ENCODE results near the gene TUBB3. TPM values are rescaled to one million over a fixed set of nuclear protein-coding genes. Genes with fewer than 3 reads are reported as not detected.

TUBB3 gene
- polyA plus RNA-seq, 4 donors: 0.89 to 42.0 (median 4.6) TPM

GRCh38 chr16:89905511-89906139 lies 17.5 kb upstream of the TUBB3 start:
- no peak for FAIRE-seq
- Histone ChIP-seq H3K4me3 (ENCODE audit: low read depth in 1 of 3, low read length in 3 of 3) (no peak overlapping the region), H3K27me3 (ENCODE audit: control insufficient read depth in 3 of 3, insufficient read depth in 3 of 3, low read length in 3 of 3) (no peaks in the 10 kb centered on the region), H3K36me3 (ENCODE audit: control insufficient read depth in 3 of 3, insufficient read depth in 2 of 3, low read depth in 1 of 3, low read length in 3 of 3) (peaks cover 2 to 81% (median 28%) of the 10 kb centered on the region in 3 donors), H3K4me1 (ENCODE audit: control insufficient read depth in 3 of 3, insufficient read depth in 2 of 3, low read depth in 1 of 3, low read length in 2 of 3) (no peaks in the 10 kb centered on the region), H3K9me3 (ENCODE audit: control insufficient read depth in 2 of 2, insufficient read depth in 1 of 2, low read depth in 1 of 2, low read length in 1 of 2) (peaks cover 0 to 6% of the 10 kb centered on the region in 2 donors), H3K27ac (ENCODE audit: low read depth in 1 of 3, low read length in 2 of 3) (no peak overlapping the region)
- DNase-seq: no peak
- WGBS, 3 donors: 90 to 92% (median 91%) methylated on average over 23 of the region's 23 CpGs

GRCh38 chr16:89906140-89907025 lies 16.8 kb upstream of the TUBB3 start:
- FAIRE-seq: no peak
- no peak for DNase-seq
- no peak overlapping the region for H3K4me3 ChIP-seq (ENCODE audit: low read depth in 1 of 3, low read length in 3 of 3)
- no peaks in the 10 kb centered on the region for H3K4me1 ChIP-seq (ENCODE audit: control insufficient read depth in 3 of 3, insufficient read depth in 2 of 3, low read depth in 1 of 3, low read length in 2 of 3)
- no peak overlapping the region for H3K27ac ChIP-seq (ENCODE audit: low read depth in 1 of 3, low read length in 2 of 3)
- WGBS, 3 donors: 96 to 97% (median 96%) methylated on average over 40 of the region's 40 CpGs
- H3K36me3 ChIP-seq (ENCODE audit: control insufficient read depth in 3 of 3, insufficient read depth in 2 of 3, low read depth in 1 of 3, low read length in 3 of 3): peaks cover 2 to 82% (median 26%) of the 10 kb centered on the region in 3 donors
- H3K9me3 ChIP-seq (ENCODE audit: control insufficient read depth in 2 of 2, insufficient read depth in 1 of 2, low read depth in 1 of 2, low read length in 1 of 2): peaks cover 0 to 6% of the 10 kb centered on the region in 2 donors
- H3K27me3 ChIP-seq (ENCODE audit: control insufficient read depth in 3 of 3, insufficient read depth in 3 of 3, low read length in 3 of 3): no peaks in the 10 kb centered on the region

DNA sequence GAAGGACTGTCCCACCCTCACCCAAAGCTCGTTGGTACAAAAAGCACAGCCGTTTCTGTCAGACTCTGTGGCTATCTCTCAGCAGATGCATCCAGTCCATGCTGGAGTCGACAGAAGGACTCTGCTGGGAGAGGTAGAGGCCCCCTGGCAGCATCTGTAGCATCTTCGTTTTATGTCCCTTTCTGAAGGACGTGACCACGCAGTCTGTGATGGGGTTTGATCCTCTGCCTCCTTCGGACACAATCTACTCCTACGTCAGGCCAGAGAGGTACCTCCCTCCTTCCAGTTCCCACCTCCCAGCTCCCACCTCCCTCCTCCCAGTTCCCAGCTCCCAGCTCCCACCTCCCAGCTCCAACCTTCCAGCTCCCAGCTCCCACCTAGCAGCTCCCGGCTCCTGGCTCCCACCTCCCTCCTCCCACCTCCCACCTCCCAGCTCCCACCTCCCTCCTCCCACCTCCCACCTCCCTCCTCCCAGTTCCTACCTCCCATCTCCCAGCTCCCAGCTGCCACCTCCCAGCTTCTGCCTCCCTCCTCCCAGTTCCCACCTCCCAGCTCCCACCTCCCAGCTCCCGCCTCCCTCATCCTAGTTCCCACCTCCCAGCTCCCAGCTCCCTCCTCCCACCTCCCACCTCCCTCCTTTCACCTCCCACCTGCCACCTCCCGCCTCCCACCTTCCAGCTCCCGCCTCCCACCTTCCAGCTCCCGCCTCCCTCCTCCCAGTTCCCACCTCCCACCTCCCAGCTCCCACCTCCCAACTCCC lies 15.9 kb upstream of the TUBB3 start:
- H3K36me3 ChIP-seq (ENCODE audit: control insufficient read depth in 3 of 3, insufficient read depth in 2 of 3, low read depth in 1 of 3, low read length in 3 of 3): peaks cover 2 to 89% (median 26%) of the 10 kb centered on the region in 3 donors
- WGBS, 3 donors: 93 to 98% (median 96%) methylated on average over 12 to 13 of the region's 13 CpGs
- FAIRE-seq (no peak), DNase-seq (no peak)
- peaks cover 0 to 6% of the 10 kb centered on the region in 2 donors for H3K9me3 ChIP-seq (ENCODE audit: control insufficient read depth in 2 of 2, insufficient read depth in 1 of 2, low read depth in 1 of 2, low read length in 1 of 2)
- no peak overlapping the region for H3K4me3 ChIP-seq (ENCODE audit: low read depth in 1 of 3, low read length in 3 of 3)
- H3K4me1 ChIP-seq (ENCODE audit: control insufficient read depth in 3 of 3, insufficient read depth in 2 of 3, low read depth in 1 of 3, low read length in 2 of 3): no peaks in the 10 kb centered on the region
- H3K27me3 ChIP-seq (ENCODE audit: control insufficient read depth in 3 of 3, insufficient read depth in 3 of 3, low read length in 3 of 3): no peaks in the 10 kb centered on the region
- H3K27ac ChIP-seq (ENCODE audit: low read depth in 1 of 3, low read length in 2 of 3): no peak overlapping the region

- Histone ChIP-seq H3K4me3 (ENCODE audit: low read depth in 1 of 3, low read length in 3 of 3) (no peak overlapping the region), H3K27ac (ENCODE audit: low read depth in 1 of 3, low read length in 2 of 3) (no peak overlapping the region), H3K36me3 (ENCODE audit: control insufficient read depth in 3 of 3, insufficient read depth in 2 of 3, low read depth in 1 of 3, low read length in 3 of 3) (peaks cover 2 to 92% (median 26%) of the 10 kb centered on the region in 3 donors), H3K4me1 (ENCODE audit: control insufficient read depth in 3 of 3, insufficient read depth in 2 of 3, low read depth in 1 of 3, low read length in 2 of 3) (no peaks in the 10 kb centered on the region), H3K9me3 (ENCODE audit: control insufficient read depth in 2 of 2, insufficient read depth in 1 of 2, low read depth in 1 of 2, low read length in 1 of 2) (peaks cover 0 to 6% of the 10 kb centered on the region in 2 donors), H3K27me3 (ENCODE audit: control insufficient read depth in 3 of 3, insufficient read depth in 3 of 3, low read length in 3 of 3) (no peaks in the 10 kb centered on the region)
- 95 to 97% (median 96%) methylated on average over 4 of the region's 4 CpGs for WGBS, 3 donors
- no peak for DNase-seq
- no peak for FAIRE-seq
Measured at GRCh38 chr16:89908236-89908635, 14.9 kb upstream of the TUBB3 start.

DNA sequence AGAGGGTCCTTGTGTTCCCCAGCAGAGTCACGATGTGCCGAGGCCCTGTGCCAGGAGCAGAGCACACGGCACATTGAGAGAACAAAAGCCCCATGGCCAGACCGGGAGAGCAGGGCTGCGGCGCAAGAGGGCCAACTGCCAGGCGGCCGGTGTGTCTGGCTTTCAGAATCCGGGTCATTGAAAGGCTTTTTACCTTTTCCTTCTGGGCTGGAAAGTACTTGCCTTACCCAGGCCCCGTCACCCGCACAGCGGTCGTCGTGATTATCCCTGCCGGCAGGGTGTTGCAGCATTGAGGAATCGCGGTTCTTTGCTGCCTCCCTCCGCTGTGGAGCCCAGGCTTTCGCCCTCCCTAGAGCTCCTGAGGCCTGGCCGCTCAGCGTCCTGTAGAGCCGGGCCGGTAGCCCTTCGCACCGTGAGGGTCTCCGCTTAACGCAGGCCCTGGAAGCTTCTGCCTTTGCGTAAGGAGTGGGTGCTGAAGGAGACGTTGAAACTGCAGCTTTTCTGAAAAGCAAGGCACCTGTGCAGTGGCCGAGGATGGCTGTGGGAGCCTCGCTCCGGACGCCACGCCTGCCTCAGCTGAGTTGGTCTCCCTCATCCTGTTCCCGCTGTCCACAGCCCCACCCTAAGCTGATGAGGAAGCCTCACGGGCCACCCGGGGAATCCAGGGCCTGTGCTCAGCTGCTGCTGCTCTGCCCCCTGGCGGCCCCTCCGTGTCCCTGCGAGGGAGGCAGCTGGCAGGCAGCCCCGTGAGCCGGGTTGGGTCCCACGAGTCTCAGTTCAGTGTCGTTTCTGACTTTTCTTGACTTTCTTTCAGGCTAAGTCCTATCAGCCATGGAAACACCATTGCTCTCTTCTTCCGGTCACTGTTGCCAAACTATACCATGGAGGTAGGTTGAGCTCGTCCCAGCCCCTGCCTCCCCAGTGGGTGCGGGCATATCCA lies 13.1 kb upstream of the TUBB3 start:
- DNase-seq: peak; percentile 73
- Histone ChIP-seq H3K4me3 (ENCODE audit: low read depth in 1 of 3, low read length in 3 of 3) (no peak overlapping the region), H3K4me1 (ENCODE audit: control insufficient read depth in 3 of 3, insufficient read depth in 2 of 3, low read depth in 1 of 3, low read length in 2 of 3) (no peaks in the 10 kb centered on the region), H3K36me3 (ENCODE audit: control insufficient read depth in 3 of 3, insufficient read depth in 2 of 3, low read depth in 1 of 3, low read length in 3 of 3) (peaks cover 2 to 81% (median 20%) of the 10 kb centered on the region in 3 donors), H3K27ac (ENCODE audit: low read depth in 1 of 3, low read length in 2 of 3) (no peak overlapping the region), H3K9me3 (ENCODE audit: control insufficient read depth in 2 of 2, insufficient read depth in 1 of 2, low read depth in 1 of 2, low read length in 1 of 2) (peaks cover 0 to 6% of the 10 kb centered on the region in 2 donors), H3K27me3 (ENCODE audit: control insufficient read depth in 3 of 3, insufficient read depth in 3 of 3, low read length in 3 of 3) (no peaks in the 10 kb centered on the region)
- WGBS, 3 donors: 62 to 66% (median 64%) methylated on average over 46 to 47 of the region's 47 CpGs
- FAIRE-seq: no peak

- Histone ChIP-seq H3K27ac (ENCODE audit: low read depth in 1 of 3, low read length in 2 of 3) (no peak overlapping the region), H3K36me3 (ENCODE audit: control insufficient read depth in 3 of 3, insufficient read depth in 2 of 3, low read depth in 1 of 3, low read length in 3 of 3) (peaks cover 2 to 73% (median 18%) of the 10 kb centered on the region in 3 donors), H3K4me3 (ENCODE audit: low read depth in 1 of 3, low read length in 3 of 3) (no peak overlapping the region), H3K4me1 (ENCODE audit: control insufficient read depth in 3 of 3, insufficient read depth in 2 of 3, low read depth in 1 of 3, low read length in 2 of 3) (no peaks in the 10 kb centered on the region), H3K27me3 (ENCODE audit: control insufficient read depth in 3 of 3, insufficient read depth in 3 of 3, low read length in 3 of 3) (no peaks in the 10 kb centered on the region), H3K9me3 (ENCODE audit: control insufficient read depth in 2 of 2, insufficient read depth in 1 of 2, low read depth in 1 of 2, low read length in 1 of 2) (peaks cover 0 to 6% of the 10 kb centered on the region in 2 donors)
- FAIRE-seq: no peak
- no peak for DNase-seq
- 91 to 94% (median 92%) methylated on average over 27 of the region's 27 CpGs for WGBS, 3 donors
Measured at GRCh38 chr16:89910717-89911354, 12.3 kb upstream of the TUBB3 start.

- DNase-seq (no peak), FAIRE-seq (no peak)
- Histone ChIP-seq H3K36me3 (ENCODE audit: control insufficient read depth in 3 of 3, insufficient read depth in 2 of 3, low read depth in 1 of 3, low read length in 3 of 3) (peaks cover 2 to 68% (median 14%) of the 10 kb centered on the region in 3 donors), H3K4me3 (ENCODE audit: low read depth in 1 of 3, low read length in 3 of 3) (no peak overlapping the region), H3K9me3 (ENCODE audit: control insufficient read depth in 2 of 2, insufficient read depth in 1 of 2, low read depth in 1 of 2, low read length in 1 of 2) (peaks cover 0 to 6% of the 10 kb centered on the region in 2 donors), H3K27ac (ENCODE audit: low read depth in 1 of 3, low read length in 2 of 3) (no peak overlapping the region), H3K27me3 (ENCODE audit: control insufficient read depth in 3 of 3, insufficient read depth in 3 of 3, low read length in 3 of 3) (no peaks in the 10 kb centered on the region), H3K4me1 (ENCODE audit: control insufficient read depth in 3 of 3, insufficient read depth in 2 of 3, low read depth in 1 of 3, low read length in 2 of 3) (no peaks in the 10 kb centered on the region)
- 89 to 97% (median 93%) methylated on average over 14 of the region's 14 CpGs for WGBS, 3 donors
Measured at GRCh38 chr16:89911375-89911774, 11.8 kb upstream of the TUBB3 start.

Data from small intestine (tissue), 7 donors.